K562 (cell line): ENCODE results near the gene BACH1. TPM values are rescaled to one million over a fixed set of nuclear protein-coding genes. Genes with fewer than 3 reads are reported as not detected.

ENCODE experiments used
- ATAC-seq: fragments of 200-7000 bp; cut with Tn5 transposase; 3 replicates; pipeline ENCODE4 v1.9.1; 2020; ENCODE audit warnings: moderate library complexity
- BruUV-seq: library from RNA; stranded (reverse); fragments of 400-500 nt; replicated peaks from 2 replicates; lab custom pipeline; 2021; lab: Mats Ljungman, UMichigan
- CTCF ChIA-PET: fragments of 300-600 bp; formaldehyde crosslinking; extraction: SDS; loops from one replicate; lab custom pipeline; 2021; ENCODE audit warnings: low intra/inter-chr PET ratio; lab: Yijun Ruan, JAX
- POLR2A ChIA-PET: fragments of 300-600, 350-650 bp; sonication (Branson Sonifier 250); formaldehyde crosslinking; extraction: SDS; loops from one replicate; lab custom pipeline; 2021; ENCODE audit warnings: antibody characterized with exemption, inconsistent platforms; lab: Yijun Ruan, JAX
- DNase-seq, 4 experiments: peaks; one replicate each; pipeline versions ENCODE4 v3.0.0 to v3.0.0-alpha.2; 2011 to 2018; ENCODE audit warnings: low spot score in 3 of 4, mixed read lengths in 3 of 4; ENCODE audit errors: extremely low read depth in 1 of 4
- FAIRE-seq: peaks from 2 replicates; lab custom pipeline; 2011; peaks lifted over from hg19 to GRCh38; lab: Jason Lieb, UNC
- H2AFZ ChIP-seq: 2 replicates; pipeline ENCODE4 v1.6.0; 2011; ENCODE audit warnings: low read depth, low read length, control low read depth, inconsistent platforms
- H3K27ac ChIP-seq: fragments of 200-600 bp; 3 replicates; pipeline ENCODE4 v1.8.0; 2011; ENCODE audit warnings: low read depth, mild to moderate bottlenecking, control low read depth, inconsistent platforms, low read length, moderate library complexity, mixed read lengths; ENCODE audit errors: extremely low read depth
- H3K27me3 ChIP-seq, 2 experiments: fragments of 300-600 bp in 1 of 2; 2 replicates in 1 of 2; 3 replicates in 1 of 2; pipeline versions ENCODE4 v1.6.0 to v1.8.0; 2011; ENCODE audit warnings: inconsistent platforms in 2 of 2, low read length in 2 of 2, mild to moderate bottlenecking in 1 of 2, mixed read lengths in 1 of 2, moderate library complexity in 1 of 2; ENCODE audit not compliant: control insufficient read depth in 2 of 2, insufficient read depth in 2 of 2
- H3K36me3 ChIP-seq: fragments of 300-600 bp; 3 replicates; pipeline ENCODE4 v1.8.0; 2011; ENCODE audit warnings: mild to moderate bottlenecking, low read length, inconsistent platforms; ENCODE audit not compliant: control insufficient read depth, insufficient read depth
- H3K4me1 ChIP-seq, 2 experiments: fragments of 200-600 bp in 1 of 2; replicated peaks in 1 of 2; 2 replicates in 1 of 2; 3 replicates in 1 of 2; pipeline versions ENCODE4 v1.5.1 to v1.8.0; 2011; ENCODE audit warnings: inconsistent platforms in 2 of 2, low read length in 2 of 2, mild to moderate bottlenecking in 1 of 2, mixed read lengths in 1 of 2, moderate library complexity in 1 of 2; ENCODE audit not compliant: control insufficient read depth in 2 of 2, insufficient read depth in 2 of 2
- H3K4me2 ChIP-seq: 2 replicates; pipeline ENCODE4 v1.6.1; 2011; ENCODE audit warnings: low read length, control low read depth, inconsistent platforms, mixed read lengths; ENCODE audit not compliant: insufficient read depth
- H3K4me3 ChIP-seq: fragments of 200-600 bp; sonication (generic), shearing (Covaris generic); 2 replicates; pipeline ENCODE4 v1.5.1; 2016; ENCODE audit warnings: control low read depth, inconsistent platforms
- H3K79me2 ChIP-seq: fragments of 200-600 bp; 3 replicates; pipeline ENCODE4 v1.8.0; 2011; ENCODE audit warnings: low read length, inconsistent platforms; ENCODE audit not compliant: control insufficient read depth, insufficient read depth
- H3K9ac ChIP-seq, 2 experiments: 2 replicates each; pipeline versions ENCODE4 v1.6.0 to v1.6.1; 2011; ENCODE audit warnings: low read depth in 2 of 2, low read length in 2 of 2, control low read depth in 1 of 2, inconsistent platforms in 1 of 2, mild to moderate bottlenecking in 1 of 2, mixed read lengths in 1 of 2; ENCODE audit not compliant: insufficient read depth in 1 of 2
- H3K9me1 ChIP-seq: one replicate; pipeline ENCODE4 v1.6.0; 2011; ENCODE audit warnings: inconsistent platforms, mild to moderate bottlenecking, low read length, moderate library complexity; ENCODE audit not compliant: control insufficient read depth, insufficient read depth
- H3K9me3 ChIP-seq: replicated peaks from 2 replicates; pipeline ENCODE4 v1.5.1; 2011; ENCODE audit warnings: low read depth, low read length, inconsistent platforms; ENCODE audit not compliant: control insufficient read depth, insufficient read depth
- H4K20me1 ChIP-seq: replicated peaks from 2 replicates; pipeline ENCODE4 v1.6.1; 2011; ENCODE audit warnings: low read length, inconsistent platforms, mixed read lengths; ENCODE audit not compliant: control insufficient read depth, insufficient read depth
- BRF2 ChIP-seq: IDR thresholded peaks from 3 replicates; pipeline ENCODE4 v1.6.1; 2011; ENCODE audit warnings: borderline replicate concordance, mild to moderate bottlenecking; ENCODE audit not compliant: insufficient read length, insufficient read depth
- ESRRA ChIP-seq: fragments of 450-650 bp; IDR thresholded peaks from 2 replicates; pipeline ENCODE4 v1.6.1; 2014; ENCODE audit warnings: low read depth, mild to moderate bottlenecking, moderate library complexity, borderline replicate concordance
- FOXA1 ChIP-seq: fragments of 450-650 bp; IDR thresholded peaks from 2 replicates; pipeline ENCODE4 v1.6.1; 2016; ENCODE audit warnings: mild to moderate bottlenecking, borderline replicate concordance
- HDAC2 ChIP-seq: fragments of 450-650 bp; IDR thresholded peaks from 2 replicates; pipeline ENCODE4 v1.6.1; 2016; ENCODE audit warnings: mild to moderate bottlenecking
- RBM15 ChIP-seq: fragments of 200-400 bp; formaldehyde crosslinking; IDR thresholded peaks from 2 replicates; pipeline ENCODE4 v1.6.1; 2018; ENCODE audit warnings: mild to moderate bottlenecking, low read length, moderate library complexity; ENCODE audit not compliant: insufficient read depth
- RREB1 ChIP-seq: fragments of 250-450 bp; sonication (Bioruptor Pico); IDR thresholded peaks from 2 replicates; pipeline ENCODE4 v1.4.0; 2020
- SIX5 ChIP-seq, 2 experiments: IDR thresholded peaks; 2 replicates each; pipeline ENCODE4 v1.6.1; 2011; ENCODE audit warnings: low read length in 2 of 2, borderline replicate concordance in 1 of 2, low read depth in 1 of 2, mild to moderate bottlenecking in 1 of 2, moderate library complexity in 1 of 2; ENCODE audit not compliant: insufficient read depth in 1 of 2
- ZNF699 ChIP-seq: fragments of 250-450 bp; sonication (Bioruptor Pico); IDR thresholded peaks from 2 replicates; pipeline ENCODE4 v1.8.0; 2021; ENCODE audit warnings: mild to moderate bottlenecking, moderate library complexity; ENCODE audit not compliant: insufficient replicate concordance
- WGBS: fragments of 100-300 bp; shearing (Covaris generic); methylation state at CpG from one replicate; pipeline ENCODE4 v1.1.6; 2016; ENCODE audit warnings: low coverage, mixed read lengths; ENCODE audit not compliant: insufficient coverage; ENCODE audit errors: missing lambda C conversion rate; 5-methylcytosine and 5-hydroxymethylcytosine counted together
- in situ Hi-C: fragments of 300-500 bp; cut with MboI; formaldehyde crosslinking; loops from 4 replicates; pipeline ENCODE4 v1.15.0; 2018; ENCODE audit warnings: inconsistent platforms, mixed read lengths
- intact Hi-C: fragments of 100-400 bp; cut with micrococcal nuclease; formaldehyde crosslinking; loops from 2 replicates; pipeline ENCODE4 v1.14.2; 2022
- polyA plus RNA-seq, 8 experiments: library from polyadenylated mRNA; depleted of rRNA in 4 of 8; stranded (reverse) in 5 of 8; unstranded in 3 of 8; fragments of >200 nt; fragmentation: Nextera tagmentation in 2 of 8; fragmentation: Illumina TruSeq in 1 of 8; extraction: Ambion mirVana in 2 of 8; extraction: Trizol in 1 of 8; gene quantifications; 2 replicates each; pipeline versions ENCODE4 v1.2.1 to v1.2.3, GENCODE V29; 2011 to 2014; ENCODE audit warnings: inconsistent platforms in 1 of 8, missing spikeins in 1 of 8
- total RNA-seq, 7 experiments: library from RNA; depleted of rRNA in 6 of 7; stranded (reverse); fragments of >200 nt in 6 of 7; fragmentation: Illumina TruSeq in 2 of 7; extraction: Trizol in 2 of 7; gene quantifications; 2 replicates each; pipeline versions ENCODE4 v1.2.1 to v1.2.3, GENCODE V29; 2011 to 2021; ENCODE audit warnings: low replicate concordance in 1 of 7
- TF ChIP-seq, protein P1 (sequence below), 2 experiments: IDR thresholded peaks in 1 of 2; conservative IDR thresholded peaks in 1 of 2; 2 replicates each; pipeline ENCODE4 v1.6.1; 2016; ENCODE audit warnings: low read depth in 2 of 2, mild to moderate bottlenecking in 1 of 2, missing compliant biosample characterization in 1 of 2, missing genetic modification characterization in 1 of 2, moderate library complexity in 1 of 2

BACH1 gene
- total and polyA plus RNA-seq, 9 of the 15 experiments (the other 6 are each of a cell fraction or from before 2014, with no cell fraction given) = 10.6 to 58.5 (median 28.6) TPM

GRCh38 chr21:29261555-29262540, 36.9 kb upstream of the BACH1 start:
- intact Hi-C loops = loop anchor here (10.0 kb wide), 1 partner anchor 113 kb away; no protein-coding TSS in a partner anchor
- no peak overlapping the region for H3K4me2 ChIP-seq
- H3K9me3 ChIP-seq = no peaks in the 10 kb centered on the region
- H3K36me3 ChIP-seq = no peaks in the 10 kb centered on the region
- 3% methylated on average over 7 of the region's 7 CpGs for WGBS
- H3K9me1 ChIP-seq = no peaks in the 10 kb centered on the region
- no peak overlapping the region for H3K9ac ChIP-seq
- no peak overlapping the region for H3K27ac ChIP-seq
- H2AFZ ChIP-seq = no peak overlapping the region
- no peaks in the 10 kb centered on the region for H3K27me3 ChIP-seq
- no peak overlapping the region for H3K4me3 ChIP-seq
- no peaks in the 10 kb centered on the region for H3K79me2 ChIP-seq
- no peak for DNase-seq
- no TSS peak for BruUV-seq
- FAIRE-seq = no peak
- no peak for ATAC-seq
- H3K4me1 ChIP-seq = no peaks in the 10 kb centered on the region
- CTCF ChIA-PET = no interaction called here
- POLR2A ChIA-PET = interaction anchor here (1.0 kb wide), 1 partner anchor 29 kb away, joined by 3 read pairs; no protein-coding TSS in a partner anchor
- no peaks in the 10 kb centered on the region for H4K20me1 ChIP-seq
- in situ Hi-C loops = no loop called here
- no peak for TF ChIP-seq SIX5 (IDR thresholded peaks at IDR 0.05; ENCODE audit: borderline replicate concordance in 1 of 2, insufficient read depth in 1 of 2, low read depth in 1 of 2, low read length in 2 of 2)
- no peak for TF ChIP-seq RREB1
- TF ChIP-seq BRF2 = no peak
- no peak for TF ChIP-seq RBM15
- no peak for TF ChIP-seq ZNF699 (CRISPR knock-in tag)
- no peak for TF ChIP-seq ESRRA
- TF ChIP-seq HDAC2 = no peak
- TF ChIP-seq, protein P1, sequence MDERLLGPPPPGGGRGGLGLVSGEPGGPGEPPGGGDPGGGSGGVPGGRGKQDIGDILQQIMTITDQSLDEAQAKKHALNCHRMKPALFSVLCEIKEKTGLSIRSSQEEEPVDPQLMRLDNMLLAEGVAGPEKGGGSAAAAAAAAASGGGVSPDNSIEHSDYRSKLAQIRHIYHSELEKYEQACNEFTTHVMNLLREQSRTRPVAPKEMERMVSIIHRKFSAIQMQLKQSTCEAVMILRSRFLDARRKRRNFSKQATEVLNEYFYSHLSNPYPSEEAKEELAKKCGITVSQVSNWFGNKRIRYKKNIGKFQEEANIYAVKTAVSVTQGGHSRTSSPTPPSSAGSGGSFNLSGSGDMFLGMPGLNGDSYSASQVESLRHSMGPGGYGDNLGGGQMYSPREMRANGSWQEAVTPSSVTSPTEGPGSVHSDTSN (CRISPR knock-in tag; IDR thresholded peaks at IDR 0.05; ENCODE audit: low read depth) = no peak
- TF ChIP-seq, protein P1 (tag; conservative IDR thresholded peaks at IDR 0.05; ENCODE audit: low read depth) = no peak
- no peak for TF ChIP-seq FOXA1
